Aorta (tissue), 5 donors: ENCODE results near the gene ABCA7. TPM values are rescaled to one million over a fixed set of nuclear protein-coding genes. Genes with fewer than 3 reads are reported as not detected.

Source experiments
- ATAC-seq: fragments of 200-7000 bp; cut with Tn5 transposase; one replicate; pipeline ENCODE4 v1.9.1; 2022; ENCODE audit warnings: moderate library complexity; ENCODE audit not compliant: low FRiP score
- DNase-seq, 2 donors: peaks; one replicate each; pipeline ENCODE4 v3.0.0-alpha.2; 2020
- H3K27ac ChIP-seq, 2 donors: one replicate each; pipeline ENCODE4 v1.5.1; 2013; ENCODE audit warnings: low read length in 2 of 2, mild to moderate bottlenecking in 2 of 2, moderate library complexity in 2 of 2, control low read depth in 1 of 2, inconsistent platforms in 1 of 2, low read depth in 1 of 2
- H3K27me3 ChIP-seq, 2 donors: one replicate each; pipeline ENCODE4 v1.6.1; 2013; ENCODE audit warnings: control low read depth in 1 of 2, low read length in 1 of 2, mild to moderate bottlenecking in 1 of 2, moderate library complexity in 1 of 2; ENCODE audit not compliant: insufficient read depth in 2 of 2, control insufficient read depth in 1 of 2
- H3K36me3 ChIP-seq, 2 donors: one replicate each; pipeline ENCODE4 v1.6.1; 2013; ENCODE audit warnings: control low read depth in 1 of 2, low read length in 1 of 2, mild to moderate bottlenecking in 1 of 2; ENCODE audit not compliant: insufficient read depth in 2 of 2, control insufficient read depth in 1 of 2
- H3K4me1 ChIP-seq, 2 donors: one replicate each; pipeline ENCODE4 v1.6.1; 2013; ENCODE audit warnings: low read length in 2 of 2, control low read depth in 1 of 2, mild to moderate bottlenecking in 1 of 2, moderate library complexity in 1 of 2; ENCODE audit not compliant: insufficient read depth in 2 of 2, control insufficient read depth in 1 of 2
- H3K4me3 ChIP-seq, 2 donors: one replicate each; pipeline ENCODE4 v1.5.1; 2013; ENCODE audit warnings: low read length in 2 of 2, control low read depth in 1 of 2, mild to moderate bottlenecking in 1 of 2
- H3K9me3 ChIP-seq: one replicate; pipeline ENCODE4 v1.6.1; 2013; ENCODE audit warnings: mild to moderate bottlenecking, low read length; ENCODE audit not compliant: control insufficient read depth
- WGBS, 2 donors: extraction: QIAGEN DNeasy Blood & Tissue Kit; methylation state at CpG; one replicate each; pipeline ENCODE4 v1.1.7; 2013; 5-methylcytosine and 5-hydroxymethylcytosine counted together
- intact Hi-C, 2 donors: fragments of 100-400 bp; cut with DNase I; formaldehyde crosslinking; loops; one replicate each; pipeline versions ENCODE4 v1.14.2 to v1.15.0; 2022
- polyA plus RNA-seq, 2 donors: library from polyadenylated mRNA; stranded (reverse); fragments of 200-250 nt; gene quantifications; one replicate each; pipeline ENCODE4 v1.2.3, GENCODE V29; 2013
- total RNA-seq, 2 donors: library from RNA; stranded (reverse); fragmentation: NEBNext Ultra II Directional; extraction: Animal tissue kit (Norgen Biotek cat#: 25700); gene quantifications; one replicate each; pipeline ENCODE4 v1.2.1, GENCODE V29; 2021
- donor health status: healthy with polysubstance abuse.
- donor health status: Bipolar disorder and iron deficiency.
- donor health status: DM: no; HTN: no; CAD: no.
- donor health status: DM: no; HTN: no; CAD: no.
- donor health status: DM: yes; HTN: yes; CAD: no.

Gene ABCA7
- total and polyA plus RNA-seq, 4 donors: 1.9 to 20.6 (median 8.5) TPM

DNA sequence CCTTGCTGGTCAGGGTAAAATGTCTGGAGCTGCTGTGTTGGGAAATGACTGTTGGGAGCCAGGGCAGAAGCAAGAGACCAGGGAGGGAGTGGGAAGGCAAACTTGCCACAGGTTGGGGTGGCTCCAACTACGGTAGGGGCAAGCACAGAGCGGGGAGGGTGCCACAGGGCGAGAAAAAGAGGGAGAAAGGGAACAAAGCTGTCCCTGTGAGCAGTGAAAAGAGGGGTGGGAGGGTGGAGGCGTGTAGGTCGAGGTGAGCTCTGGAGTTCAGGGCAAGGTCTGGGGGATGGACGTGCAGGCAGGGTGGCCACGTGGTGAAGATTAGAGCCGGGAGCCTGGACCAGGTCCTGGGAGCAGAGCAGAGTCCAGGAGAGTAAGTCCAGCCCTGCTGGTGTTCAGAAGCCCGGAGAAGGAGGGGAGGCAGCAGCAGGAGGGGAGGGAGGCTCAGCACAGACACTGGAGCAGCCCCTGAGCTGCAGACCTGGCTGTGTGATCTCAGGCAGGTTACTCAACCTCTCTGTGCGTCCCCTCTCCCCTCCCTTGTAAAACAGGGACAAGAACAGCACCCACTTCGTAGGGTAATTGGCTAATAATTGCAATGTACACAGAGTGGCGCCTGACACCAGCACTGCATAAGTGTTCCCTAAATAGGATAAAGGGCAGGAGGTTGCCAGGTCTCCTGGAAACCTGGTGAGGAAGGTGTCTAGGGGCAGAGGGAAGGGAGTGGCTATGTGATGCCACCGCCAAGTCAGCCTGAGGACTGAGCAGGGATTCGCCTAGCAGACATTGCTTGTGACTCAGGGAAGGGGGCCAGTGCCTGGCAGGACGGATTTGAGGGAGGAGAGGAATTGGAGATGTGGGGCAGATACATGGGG lies 58.5 kb downstream of the ABCA7 start:
- 52 to 56% methylated on average over 15 of the region's 15 CpGs for WGBS, 2 donors
- DNase-seq (peak in 1 of 2 donors; percentile 55), ATAC-seq (no peak)
- intact Hi-C loops: loop anchor here (5.0 to 10.0 kb wide), 2 partner anchors 56 to 204 kb away; partner anchors contain the start of genes ABCA7 (in 2 of the 2), MED16 (in 1 of the 2) and RNU6-9 (in 1 of the 2)
- Histone ChIP-seq H3K4me1 (no peaks in the 10 kb centered on the region), H3K27ac (no peak overlapping the region), H3K9me3 (no peaks in the 10 kb centered on the region), H3K4me3 (no peak overlapping the region), H3K36me3 (no peaks in the 10 kb centered on the region), H3K27me3 (no peaks in the 10 kb centered on the region)

DNA sequence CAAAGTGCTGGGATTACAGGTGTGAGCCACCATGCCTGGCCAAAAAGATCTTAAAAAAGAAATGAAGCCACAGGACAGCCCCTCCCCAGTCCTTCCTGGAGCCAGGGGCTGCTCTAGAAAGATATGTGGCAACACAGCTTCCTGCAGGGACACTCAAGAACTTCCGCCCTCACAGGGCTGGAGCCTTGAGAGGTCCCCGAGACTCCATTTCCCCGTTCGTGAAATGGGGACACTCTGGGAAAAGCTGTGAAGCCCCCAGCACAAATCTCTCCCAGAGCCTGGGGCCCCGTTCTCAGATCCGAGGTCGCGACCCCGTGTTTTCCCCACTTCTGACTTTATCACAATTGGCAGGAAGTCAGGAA lies 61.4 kb downstream of the ABCA7 start:
- Histone ChIP-seq H3K9me3 (no peaks in the 10 kb centered on the region), H3K4me1 (no peaks in the 10 kb centered on the region), H3K36me3 (no peaks in the 10 kb centered on the region), H3K27me3 (no peaks in the 10 kb centered on the region), H3K27ac (peak overlapping the region; percentile 76 to 93), H3K4me3 (no peak overlapping the region)
- peak in 1 of 2 donors; percentile 75 for DNase-seq
- ATAC-seq: no peak
- WGBS, 2 donors: 12 to 14% methylated on average over 9 of the region's 9 CpGs
- intact Hi-C loops: loop anchor here in 1 of 2 donors (5.0 kb wide), 1 partner anchor 74 kb away; the partner anchor contains the start of gene CNN2

DNA sequence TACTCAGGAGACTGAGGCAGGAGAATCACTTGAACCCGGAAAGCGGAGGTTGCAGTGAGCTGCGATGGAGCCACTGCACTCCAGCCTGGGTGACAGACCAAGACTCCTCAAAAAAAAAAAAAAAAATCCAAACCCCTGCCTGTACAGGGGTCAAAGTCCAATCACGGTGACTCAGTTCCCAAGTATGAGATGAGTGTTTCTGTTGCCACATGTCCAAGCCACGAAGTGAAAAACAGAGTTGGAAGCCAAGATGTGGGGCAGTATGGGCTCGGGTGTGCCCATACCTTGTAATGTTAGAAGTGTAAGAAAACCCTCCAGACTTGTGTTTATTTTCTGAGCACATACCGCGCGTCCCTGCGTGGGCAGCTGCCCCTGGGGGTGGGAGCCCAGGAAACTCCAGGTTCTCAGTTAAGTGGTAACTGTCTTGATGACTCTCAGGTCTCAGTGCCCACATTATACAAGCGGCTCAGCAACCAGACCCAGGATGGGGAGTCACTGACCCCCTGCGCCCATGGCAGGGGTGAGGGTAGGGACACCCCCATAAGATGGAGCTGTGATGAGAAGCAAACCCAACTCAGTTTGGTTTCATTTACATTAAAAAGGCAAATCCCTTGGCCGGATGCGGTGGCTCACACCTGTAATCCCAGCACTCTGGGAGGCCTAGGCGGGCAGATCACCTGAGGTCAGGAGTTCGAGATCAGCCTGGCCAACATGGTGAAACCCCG lies 62.7 kb downstream of the ABCA7 start:
- 23 to 29% methylated on average over 17 of the region's 17 CpGs for WGBS, 2 donors
- Histone ChIP-seq H3K9me3 (no peaks in the 10 kb centered on the region), H3K4me3 (no peak overlapping the region), H3K36me3 (no peaks in the 10 kb centered on the region), H3K4me1 (no peaks in the 10 kb centered on the region), H3K27ac (peak overlapping the region; percentile 49 to 98), H3K27me3 (no peaks in the 10 kb centered on the region)
- ATAC-seq: peak; percentile 53
- peak in 1 of 2 donors; percentile 75 for DNase-seq
- intact Hi-C loops: loop anchor here (2.0 to 5.0 kb wide), 2 partner anchors 75 to 82 kb away; partner anchors contain the start of genes CNN2 (in 1 of the 2), RNU6-2 (in 1 of the 2) and TMEM259 (in 1 of the 2)

DNA sequence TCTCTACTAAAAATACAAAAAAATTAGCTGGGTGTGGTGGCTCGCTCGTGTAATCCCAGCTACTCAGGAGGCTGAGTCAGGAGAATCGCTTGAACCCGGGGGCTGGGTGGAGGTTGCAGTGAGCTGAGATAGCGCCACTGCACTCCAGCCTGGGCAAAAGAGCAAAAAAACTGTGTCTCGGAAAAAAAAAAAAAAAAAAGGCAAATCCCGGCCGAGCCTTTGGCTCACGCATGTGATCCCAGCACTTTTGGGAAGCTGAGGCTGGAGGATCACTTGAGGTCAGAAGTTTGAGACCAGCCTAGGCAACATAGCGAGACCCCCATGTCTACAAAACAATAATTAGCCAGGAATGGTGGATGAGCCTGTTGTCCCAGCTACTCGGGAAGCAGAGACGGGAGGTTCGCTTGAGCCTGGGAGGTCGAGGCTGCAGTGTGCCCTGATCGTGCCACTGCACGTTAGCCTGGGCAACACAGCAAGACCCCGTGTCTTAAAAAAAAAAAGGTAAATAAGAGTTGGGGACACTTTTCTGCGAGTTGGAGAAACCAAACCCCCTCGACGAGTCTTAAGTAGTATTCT lies 63.3 kb downstream of the ABCA7 start:
- peak overlapping the region in 1 of 2 donors; percentile 98 for H3K27ac ChIP-seq
- WGBS, 2 donors: 14 to 16% methylated on average over 20 of the region's 20 CpGs
- DNase-seq: no peak
- no peak overlapping the region for H3K4me3 ChIP-seq
- no peaks in the 10 kb centered on the region for H3K4me1 ChIP-seq
- H3K9me3 ChIP-seq: no peaks in the 10 kb centered on the region
- no peaks in the 10 kb centered on the region for H3K27me3 ChIP-seq
- H3K36me3 ChIP-seq: no peaks in the 10 kb centered on the region
- intact Hi-C loops: loop anchor here (2.0 to 5.0 kb wide), 2 partner anchors 76 to 82 kb away; partner anchors contain the start of genes CNN2 (in 1 of the 2), RNU6-2 (in 1 of the 2) and TMEM259 (in 1 of the 2)
- ATAC-seq: no peak

DNA sequence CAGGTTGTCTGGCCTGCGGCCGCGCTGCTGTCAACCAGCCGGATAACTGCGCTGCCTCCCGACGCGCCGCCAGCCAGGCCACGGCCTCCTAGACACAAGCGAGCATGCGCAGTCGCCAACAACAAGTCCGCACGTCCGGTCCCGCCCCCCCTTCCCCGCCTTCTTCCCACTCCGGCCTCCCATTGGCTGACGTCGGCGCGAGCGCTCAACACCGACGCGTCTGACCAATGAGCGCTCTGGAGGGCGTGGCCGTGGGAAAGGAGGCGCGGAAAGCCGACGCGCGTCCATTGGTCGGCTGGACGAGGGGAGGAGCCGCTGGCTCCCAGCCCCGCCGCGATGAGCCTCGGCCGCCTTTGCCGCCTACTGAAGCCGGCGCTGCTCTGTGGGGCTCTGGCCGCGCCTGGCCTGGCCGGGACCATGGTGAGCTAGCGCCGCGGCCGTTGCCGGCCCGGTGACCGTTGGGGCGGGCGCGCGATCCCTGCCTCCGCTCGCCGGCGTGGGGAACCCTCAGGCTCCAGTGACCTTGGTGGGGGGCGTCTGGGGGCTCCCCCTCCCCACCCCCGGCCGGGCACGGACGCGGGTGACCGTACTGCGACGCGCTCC lies 63.9 kb downstream of the ABCA7 start, which contains the start of gene GPX4:
Gene GPX4 (plus strand): TSS at position 287 of the 603 bp plus-strand sequence. CDS start 50 bp downstream, at position 337.
- H3K36me3 ChIP-seq: no peaks in the 10 kb centered on the region
- peak within 1 kb of the TSS; percentile 81 to 85 for H3K4me3 ChIP-seq
- no peaks in the 10 kb centered on the region for H3K4me1 ChIP-seq
- H3K27me3 ChIP-seq: no peaks in the 10 kb centered on the region
- no peaks in the 10 kb centered on the region for H3K9me3 ChIP-seq
- peak; percentile 100 for DNase-seq
- 0% methylated on average over 62 to 75 of the region's 75 CpGs for WGBS, 2 donors
- intact Hi-C loops: loop anchor here (2.0 to 5.0 kb wide), 2 partner anchors 77 to 83 kb away; partner anchors contain the start of genes CNN2 (in 1 of the 2), RNU6-2 (in 1 of the 2) and TMEM259 (in 1 of the 2)
- H3K27ac ChIP-seq: peak within 1 kb of the TSS; percentile 80 to 98
- ATAC-seq: peak; percentile 91

DNA sequence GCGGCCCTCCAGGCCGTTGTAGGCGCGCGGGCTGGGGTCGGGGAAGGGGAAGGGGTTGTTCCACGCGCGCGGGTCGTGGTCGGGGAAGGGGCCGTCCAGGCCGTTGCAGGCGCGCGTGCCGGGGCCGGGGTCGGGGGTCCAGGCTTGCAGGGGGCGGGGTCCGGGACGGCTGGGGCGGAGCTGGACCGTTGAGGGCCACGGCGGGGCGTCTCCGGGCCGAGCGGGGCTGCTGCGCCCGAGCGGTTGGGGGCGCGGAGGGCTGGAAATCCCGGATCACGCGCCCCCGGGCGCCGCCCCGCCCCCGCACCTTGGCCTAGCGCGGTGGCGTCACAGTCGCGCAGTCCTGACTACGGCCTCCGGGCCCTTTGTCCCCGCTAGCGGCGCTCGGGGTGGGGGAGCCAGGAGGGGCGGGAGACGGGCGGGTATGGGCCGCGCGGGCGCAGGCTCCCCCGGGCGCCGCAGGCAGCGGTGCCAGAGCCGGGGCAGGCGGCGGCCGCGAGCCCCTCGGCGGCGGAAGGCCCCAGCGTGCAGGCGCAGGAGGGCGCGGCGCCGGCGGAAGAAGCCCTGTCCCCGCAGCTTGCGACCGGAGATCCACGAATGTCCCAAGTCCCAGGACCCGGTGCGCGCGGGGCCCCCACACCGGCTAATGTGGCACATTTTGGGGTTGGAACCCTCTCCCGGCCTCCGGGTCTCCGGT lies 64.6 kb downstream of the ABCA7 start:
- Histone ChIP-seq H3K9me3 (no peaks in the 10 kb centered on the region), H3K4me3 (peak overlapping the region; percentile 81 to 85), H3K27me3 (no peaks in the 10 kb centered on the region), H3K4me1 (no peaks in the 10 kb centered on the region), H3K36me3 (no peaks in the 10 kb centered on the region), H3K27ac (peak overlapping the region; percentile 75 to 80)
- WGBS, 2 donors: 0 to 1% methylated on average over 49 to 93 of the region's 93 CpGs
- DNase-seq: peak; percentile 87 to 91
- intact Hi-C loops: loop anchor here in 1 of 2 donors (5.0 kb wide), 1 partner anchor 77 kb away; the partner anchor contains the start of gene CNN2
- peak; percentile 45 for ATAC-seq

DNA sequence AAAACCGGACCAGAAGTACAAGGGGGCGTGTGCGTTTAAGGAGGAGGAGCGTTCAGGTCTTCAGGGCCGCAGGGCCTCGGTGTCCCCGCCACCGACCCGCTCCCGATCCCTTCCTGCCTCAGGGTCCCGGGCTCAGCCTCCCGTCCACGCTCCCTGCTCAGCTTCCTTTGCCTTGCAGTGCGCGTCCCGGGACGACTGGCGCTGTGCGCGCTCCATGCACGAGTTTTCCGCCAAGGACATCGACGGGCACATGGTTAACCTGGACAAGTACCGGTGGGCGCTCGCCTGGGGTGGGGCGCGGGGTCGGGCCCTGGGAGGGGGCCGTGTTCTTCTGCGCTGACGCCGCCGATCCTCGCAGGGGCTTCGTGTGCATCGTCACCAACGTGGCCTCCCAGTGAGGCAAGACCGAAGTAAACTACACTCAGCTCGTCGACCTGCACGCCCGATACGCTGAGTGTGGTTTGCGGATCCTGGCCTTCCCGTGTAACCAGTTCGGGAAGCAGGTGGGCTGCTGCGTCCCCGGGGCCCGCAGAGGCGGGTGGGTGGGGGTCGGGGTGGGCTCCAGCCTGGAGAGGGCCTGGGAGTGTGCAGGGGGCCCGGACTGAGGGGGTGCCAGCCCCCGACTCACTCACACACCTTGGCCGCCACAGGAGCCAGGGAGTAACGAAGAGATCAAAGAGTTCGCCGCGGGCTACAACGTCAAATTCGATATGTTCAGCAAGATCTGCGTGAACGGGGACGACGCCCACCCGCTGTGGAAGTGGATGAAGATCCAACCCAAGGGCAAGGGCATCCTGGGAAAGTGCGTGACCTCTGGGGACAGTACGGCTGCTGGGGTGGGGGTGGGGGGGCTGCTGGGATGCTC lies 65.3 kb downstream of the ABCA7 start:
- H3K4me1 ChIP-seq: no peaks in the 10 kb centered on the region
- WGBS, 2 donors: 27% methylated on average over 66 to 69 of the region's 69 CpGs
- H3K4me3 ChIP-seq: peak overlapping the region; percentile 81 to 85
- H3K9me3 ChIP-seq: no peaks in the 10 kb centered on the region
- DNase-seq: peak in 1 of 2 donors; percentile 74
- H3K27ac ChIP-seq: peak overlapping the region in 1 of 2 donors; percentile 75
- intact Hi-C loops: no loop called here
- H3K27me3 ChIP-seq: no peaks in the 10 kb centered on the region
- no peaks in the 10 kb centered on the region for H3K36me3 ChIP-seq
- ATAC-seq: no peak
